ENCODE data around the gene PINLYP.

The PINLYP gene

DNA sequence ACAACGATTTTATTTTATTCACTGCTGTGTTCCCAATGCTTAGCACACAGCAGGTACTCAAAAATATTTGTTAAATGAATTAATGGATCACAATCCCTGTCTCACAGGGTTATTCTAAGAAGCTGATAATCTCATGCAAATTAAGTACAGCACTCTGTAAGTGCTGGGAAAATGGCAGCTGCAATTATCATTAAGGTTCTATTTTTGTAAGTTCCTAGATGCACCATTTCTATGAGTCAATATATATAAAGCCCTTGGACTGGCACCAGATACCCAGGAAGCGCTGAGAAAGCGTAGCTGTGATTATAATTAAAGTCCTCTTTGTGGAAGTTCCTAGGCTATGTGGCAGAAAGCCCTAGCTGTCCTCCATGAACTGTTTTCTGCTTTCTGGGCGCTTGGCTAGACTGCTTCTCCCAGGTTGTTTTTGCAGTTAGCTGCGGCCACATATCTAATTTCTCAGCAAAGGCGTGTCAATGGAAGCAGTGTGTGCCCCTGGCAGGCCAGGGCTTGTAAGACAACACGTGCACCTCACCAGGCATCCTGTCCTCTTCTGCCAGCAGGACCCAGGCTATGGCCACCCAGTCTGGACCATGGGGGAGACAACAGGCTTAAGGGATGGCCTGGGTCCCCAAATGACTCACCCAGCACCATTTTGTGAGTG is 31.1 kb downstream of the PINLYP start:
- no peak for DNase-seq (ENCODE audit: low read depth)

DNA sequence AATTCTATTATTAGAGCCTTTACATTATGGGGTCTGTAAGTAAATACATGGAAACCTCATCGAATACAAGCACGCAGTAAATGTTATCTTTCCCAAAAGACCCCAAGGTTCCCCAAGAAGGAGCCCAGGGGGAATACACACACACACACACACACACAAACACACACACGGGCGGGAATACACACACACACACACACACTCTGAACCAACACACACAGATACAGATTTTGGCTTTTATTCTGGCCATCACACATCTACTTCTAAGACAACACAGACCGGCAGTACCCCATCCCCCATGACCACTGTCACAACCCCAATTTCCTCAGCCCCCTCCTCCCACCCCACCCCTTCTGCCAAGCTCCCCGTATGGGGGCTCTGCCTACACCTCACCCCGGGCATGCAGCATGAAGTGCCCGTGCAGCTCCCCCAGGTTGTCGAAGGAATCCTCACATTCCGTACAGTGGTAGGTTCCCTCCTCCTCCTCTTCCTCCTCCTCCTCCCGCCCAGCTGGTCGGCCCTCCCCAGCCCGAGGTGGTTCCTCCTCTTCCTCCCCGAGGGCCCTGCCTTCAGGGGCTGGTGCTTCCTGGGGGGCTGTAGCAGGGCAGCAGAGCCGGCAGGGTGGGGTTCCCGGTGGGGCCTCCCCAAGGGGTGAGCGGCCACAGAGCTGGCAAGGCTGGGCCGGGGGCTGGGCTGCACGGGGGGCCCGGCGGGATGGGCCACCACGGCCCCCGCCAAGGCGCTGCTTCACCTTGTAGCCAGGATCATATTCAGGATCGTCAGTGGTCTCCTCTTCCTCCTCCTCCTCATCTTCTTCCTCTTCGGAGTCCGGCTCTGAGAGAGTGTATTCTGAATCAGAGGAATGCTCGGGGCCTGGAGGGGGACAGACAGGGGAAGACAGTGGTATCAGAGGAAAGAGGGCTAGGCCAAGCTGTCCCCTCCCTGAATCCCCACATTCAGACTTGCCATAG is 31.9 kb downstream of the PINLYP start:
- no peak for DNase-seq (ENCODE audit: low read depth)

DNA sequence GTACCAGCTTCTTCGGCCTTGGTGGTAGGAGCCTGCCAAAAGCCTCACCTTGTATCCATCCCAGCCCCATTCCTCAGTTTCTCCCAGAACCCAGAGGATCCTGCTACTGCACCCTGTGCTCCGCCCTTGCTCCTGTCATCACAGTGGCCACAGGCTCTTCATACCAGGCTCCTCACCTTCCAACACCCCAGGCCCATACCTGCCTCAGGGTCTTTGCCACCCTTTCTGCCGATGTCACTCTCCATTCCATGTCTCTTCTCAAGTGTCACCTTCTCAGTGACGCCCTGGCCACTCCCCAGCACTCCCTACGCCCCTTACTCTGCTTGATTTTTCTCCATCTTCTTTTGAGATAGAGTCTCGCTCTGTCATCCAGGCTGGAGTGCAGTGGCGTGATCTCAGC is 34.3 kb downstream of the PINLYP start:
- DNase-seq (ENCODE audit: low read depth): no peak

DNA sequence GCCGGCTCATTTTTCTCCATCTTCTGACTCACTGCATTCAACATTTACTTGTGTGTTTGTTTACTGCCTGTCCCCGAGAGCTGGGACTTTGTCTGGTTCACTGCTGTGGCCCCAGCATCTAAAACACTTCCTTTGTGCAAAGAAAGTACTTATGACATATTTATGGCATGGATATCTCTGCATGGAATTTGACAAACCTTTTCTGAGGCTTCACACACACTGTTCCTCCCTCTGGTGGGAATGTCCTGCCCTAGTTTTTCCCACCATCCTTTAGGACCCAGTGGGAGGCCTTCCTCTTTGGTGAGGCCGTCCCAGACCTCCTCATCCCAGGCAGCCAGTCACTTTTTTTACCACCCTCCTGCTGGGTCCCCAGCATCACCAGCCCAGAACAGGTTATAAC is 34.9 kb downstream of the PINLYP start:
- DNase-seq (ENCODE audit: low read depth): no peak

DNA sequence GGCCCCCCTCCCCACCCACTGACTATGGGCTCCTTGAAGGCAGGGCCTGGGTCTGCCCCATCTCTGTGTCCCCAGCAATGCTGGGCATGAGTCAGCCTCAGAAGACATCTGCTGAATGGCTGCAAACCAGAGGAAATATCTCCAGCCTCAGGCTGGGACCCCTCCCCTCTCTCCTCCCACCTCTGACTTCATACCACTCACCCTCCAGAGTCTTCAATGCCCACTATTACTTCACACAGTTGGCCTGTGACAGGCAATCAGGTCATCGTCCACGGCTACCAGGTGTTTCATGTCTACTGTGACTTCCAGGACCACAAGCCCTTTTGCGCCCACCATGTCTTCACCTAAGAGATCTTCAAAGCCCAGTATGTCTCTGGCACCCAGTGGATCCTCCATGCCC is 36.2 kb downstream of the PINLYP start, which contains the start of gene SRRM5:
TSS of gene SRRM5 (plus strand) at position 301 of the 400 bp plus-strand sequence. CDS start at position 335, 34 bp downstream.
- no peak for DNase-seq (ENCODE audit: low read depth)

DNA sequence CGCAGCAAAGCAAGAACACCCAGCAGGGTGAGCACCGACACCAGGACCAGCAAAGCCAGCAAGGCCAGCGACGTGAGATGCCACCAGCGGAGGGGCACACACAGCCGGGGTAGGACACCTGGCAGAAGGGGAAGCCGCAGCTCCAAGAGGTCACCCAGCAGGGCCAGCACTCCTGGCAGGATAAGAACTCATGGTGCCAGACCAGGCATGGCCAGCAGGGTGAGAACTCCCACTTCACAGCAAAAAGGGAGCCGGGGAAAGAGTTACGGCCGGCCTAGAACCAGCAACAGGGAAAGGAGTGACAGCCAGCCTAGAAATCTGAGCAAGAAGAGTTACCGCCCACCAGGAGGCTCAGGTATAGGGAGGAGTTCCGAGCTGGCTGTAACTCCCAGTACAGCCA is 36.8 kb downstream of the PINLYP start:
- DNase-seq (ENCODE audit: low read depth): no peak

DNA sequence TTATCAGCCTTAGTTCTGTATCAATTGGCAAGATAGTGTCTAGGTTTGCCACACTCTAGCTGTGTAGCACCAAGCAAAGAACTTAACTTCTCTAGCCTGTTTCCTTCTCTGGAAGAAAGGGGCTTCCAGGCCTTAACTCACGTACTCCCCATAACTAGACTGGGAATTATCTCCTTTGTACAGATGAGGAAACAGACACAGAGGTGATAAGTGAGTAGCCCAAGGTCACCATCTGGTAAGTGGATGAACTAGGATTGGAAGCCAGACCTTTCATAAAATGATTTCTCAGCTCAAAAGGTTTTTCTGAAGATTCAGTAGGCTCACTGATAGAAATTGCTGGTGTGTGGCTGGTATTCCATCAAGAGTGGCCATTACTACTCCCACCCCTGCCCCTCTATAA is 40.7 kb downstream of the PINLYP start:
- DNase-seq (ENCODE audit: low read depth): no peak

DNA sequence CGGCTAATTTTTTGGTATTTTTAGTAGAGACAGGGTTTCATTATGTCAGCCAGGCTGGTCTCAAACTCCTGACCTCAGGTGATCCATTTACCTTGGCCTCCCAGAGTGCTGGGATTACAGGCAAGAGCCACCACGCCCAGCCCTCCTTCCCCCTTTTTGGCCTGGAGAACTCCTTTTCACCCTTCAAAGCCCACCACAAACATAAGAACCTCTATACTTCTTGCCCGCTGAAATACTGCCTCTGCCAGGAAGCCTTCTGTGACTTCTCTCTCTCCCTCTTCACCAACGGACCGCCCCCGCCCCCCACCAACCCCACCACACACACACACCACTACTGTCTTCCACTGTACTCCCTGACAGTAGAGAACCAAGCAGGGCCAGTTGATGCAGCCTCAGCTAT is 41.4 kb downstream of the PINLYP start:
- DNase-seq (ENCODE audit: low read depth): no peak

DNA sequence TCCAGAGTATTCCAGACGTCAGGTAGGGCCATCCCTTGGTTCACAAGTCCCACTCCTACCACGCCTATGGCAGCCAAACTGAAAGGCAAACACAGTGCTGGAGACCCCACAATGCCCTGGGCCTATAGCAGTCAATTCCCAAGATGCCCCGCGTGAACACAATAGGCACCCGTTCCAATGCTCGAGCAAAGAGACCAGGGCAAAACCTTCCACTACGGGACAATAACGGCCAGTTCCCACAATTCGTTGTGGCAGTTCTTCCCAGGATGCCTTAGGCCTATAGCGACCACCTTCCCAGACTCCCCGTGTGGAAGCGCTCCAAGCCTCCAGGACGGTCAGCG is 43.3 kb downstream of the PINLYP start:
- no peak for DNase-seq (ENCODE audit: low read depth)

DNA sequence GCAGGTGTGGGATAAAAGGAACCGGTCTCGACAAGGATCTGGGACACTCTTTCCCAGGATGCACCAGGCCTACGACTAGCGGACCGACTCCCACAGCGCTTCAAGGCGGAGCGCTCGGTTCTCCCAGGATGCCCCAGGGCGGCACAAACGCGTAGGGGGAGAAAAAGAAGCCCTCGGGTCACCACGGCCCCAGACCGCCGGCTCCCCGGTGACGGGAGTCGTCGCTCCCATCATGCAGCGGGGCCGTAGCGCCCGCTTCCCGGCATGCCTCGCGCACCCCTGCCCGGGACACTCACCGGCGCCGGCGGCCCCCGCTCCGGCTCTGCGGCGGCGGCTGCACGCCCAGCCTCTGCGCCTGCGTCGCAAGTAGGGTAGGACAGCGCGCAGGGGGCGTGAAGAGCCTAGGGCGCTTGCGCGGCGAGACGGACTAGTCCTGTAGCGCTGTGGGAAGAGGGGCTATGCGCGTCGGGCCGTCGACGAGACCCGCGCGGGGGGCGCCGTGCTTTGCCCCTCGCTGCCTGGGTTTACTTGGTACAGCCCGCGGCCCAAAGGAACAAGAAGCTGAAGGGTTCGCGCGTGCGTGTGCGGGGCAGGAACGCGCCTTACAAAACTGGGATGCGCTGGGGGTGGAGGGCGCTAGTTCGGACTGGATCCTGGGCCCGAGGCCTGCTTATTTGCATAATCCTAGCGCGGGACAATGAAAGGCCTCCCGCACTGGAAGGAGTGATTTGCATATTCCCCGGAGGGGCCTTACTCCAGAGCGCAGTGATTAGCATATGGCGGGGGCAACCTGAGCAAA is 43.9 kb downstream of the PINLYP start, which contains the start of gene ZNF428:
TSS of gene ZNF428 (minus strand) at position 368 of the 799 bp plus-strand sequence. CDS start 5,325 bp downstream, outside the sequence.
- peak; percentile 77 for DNase-seq (ENCODE audit: low read depth)

DNA sequence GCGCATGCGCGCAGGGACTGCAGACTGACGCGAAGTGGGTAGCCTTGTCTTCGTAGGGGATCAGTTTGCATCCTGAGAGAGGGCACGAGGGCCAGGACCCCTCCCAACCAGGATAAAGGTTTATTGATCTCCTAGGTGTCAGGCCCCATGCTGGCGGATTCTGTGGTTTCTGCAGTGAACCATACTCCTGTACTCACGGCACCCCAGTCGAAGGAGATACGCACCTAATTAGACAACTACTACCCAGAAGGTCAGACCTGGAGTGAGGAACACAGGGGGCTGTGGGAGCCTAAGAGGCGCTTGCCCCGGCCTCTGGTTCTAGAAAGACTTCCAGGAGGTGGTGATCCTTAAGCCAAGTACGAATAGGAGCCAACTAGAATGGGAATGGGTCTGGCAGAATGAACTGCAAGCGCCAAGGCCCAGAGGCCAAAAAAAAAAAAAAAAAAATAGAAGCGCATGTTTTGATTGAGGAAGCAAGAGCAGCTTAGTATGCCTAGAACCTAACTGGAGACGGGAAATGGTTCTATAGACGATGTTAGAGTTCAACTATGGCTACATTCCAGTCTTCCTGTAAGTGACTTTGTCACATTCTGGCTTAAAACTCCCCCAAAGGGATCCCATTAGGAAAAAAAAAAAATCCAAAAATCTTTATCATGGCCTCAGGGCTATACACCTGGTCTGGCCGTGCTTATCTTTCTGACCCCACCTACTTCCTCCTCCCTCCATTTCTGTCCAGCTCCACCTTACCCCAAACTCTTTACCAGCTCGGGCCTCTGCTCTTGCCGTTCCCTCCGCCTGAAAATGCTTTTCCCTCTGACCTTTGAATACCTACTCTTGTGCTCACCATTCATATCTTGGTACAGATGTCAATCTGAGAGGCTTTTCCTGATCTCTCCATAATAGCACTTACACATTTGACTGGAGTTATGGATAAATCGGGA is 44.7 kb downstream of the PINLYP start:
- DNase-seq (ENCODE audit: low read depth): peak; percentile 74

DNA sequence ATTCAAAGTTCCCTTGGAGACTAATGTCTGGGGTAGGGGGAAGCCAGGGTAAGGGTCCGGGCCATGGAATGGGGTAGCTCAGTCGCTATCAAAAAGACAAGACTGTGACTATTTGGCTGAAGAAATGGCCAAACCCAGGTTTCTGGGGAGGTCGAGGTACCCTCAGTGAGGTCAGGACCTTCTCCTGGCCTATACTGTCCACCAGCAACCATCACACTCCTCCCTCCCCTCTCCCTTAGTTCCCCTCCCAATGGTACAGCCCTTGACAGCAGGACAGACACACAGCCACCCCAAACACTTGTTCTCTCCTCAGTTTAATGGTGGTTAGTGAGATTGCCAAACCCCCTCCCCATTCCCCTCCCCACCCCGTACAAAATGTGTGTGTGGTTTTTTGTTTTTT is 46.5 kb downstream of the PINLYP start:
- DNase-seq (ENCODE audit: low read depth): no peak

DNA sequence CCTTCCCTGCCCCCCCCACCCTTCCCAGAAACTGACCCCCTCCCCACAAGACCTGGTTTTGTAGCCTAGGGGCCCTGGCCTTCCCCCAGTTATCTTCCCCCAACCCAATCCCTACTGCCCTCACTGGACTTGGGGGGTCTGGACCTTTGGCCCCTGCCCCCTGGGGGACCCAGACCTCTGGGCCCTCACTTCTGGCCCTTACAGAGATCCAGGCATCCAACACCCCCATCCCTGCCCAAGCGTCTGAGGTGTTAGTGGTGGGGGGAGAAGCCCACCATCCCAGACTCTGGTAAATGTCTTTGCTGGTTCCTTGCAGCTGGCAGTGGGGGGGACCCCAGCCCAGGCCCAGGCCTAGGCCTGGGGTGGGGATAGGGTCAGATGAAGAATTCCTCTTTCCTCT is 47.4 kb downstream of the PINLYP start:
- DNase-seq (ENCODE audit: low read depth): no peak

DNA sequence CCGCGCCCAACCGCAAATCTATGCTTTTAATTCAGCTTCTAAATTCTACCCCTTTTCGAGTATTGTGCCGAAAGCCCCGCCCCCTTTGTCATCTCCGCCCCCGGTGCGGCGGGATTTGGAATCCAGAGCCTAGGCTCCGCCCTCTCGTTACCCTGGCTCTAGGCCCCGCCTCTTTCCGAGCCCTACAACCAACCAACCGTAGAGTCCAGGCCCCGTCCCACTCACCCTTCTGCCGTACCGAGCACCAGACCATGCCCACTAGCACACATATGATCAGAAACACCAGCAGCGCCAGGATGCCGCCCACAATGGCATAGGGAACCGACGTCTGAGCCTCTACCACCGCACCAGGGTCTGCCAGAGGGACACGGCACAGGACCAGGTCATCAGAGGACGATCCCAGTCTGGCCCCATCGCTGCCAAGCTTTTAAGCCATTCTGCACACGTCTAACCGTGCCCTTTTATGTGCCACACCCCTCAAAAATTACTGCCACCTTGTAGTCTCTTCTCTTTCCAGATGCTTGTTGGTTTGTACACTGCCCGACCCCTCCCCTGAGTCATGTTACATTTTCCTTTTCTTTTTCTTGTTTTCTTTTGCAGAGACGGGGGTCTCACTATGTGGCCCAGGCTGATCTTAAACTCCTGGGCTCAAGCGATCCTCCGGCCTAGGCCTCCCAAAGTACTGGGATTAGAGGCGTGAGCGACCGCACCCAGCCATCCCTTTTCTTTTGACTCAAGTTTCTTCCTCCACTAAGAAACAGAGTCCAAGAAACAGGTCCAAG is 48.5 kb downstream of the PINLYP start:
- DNase-seq (ENCODE audit: low read depth): no peak

DNA sequence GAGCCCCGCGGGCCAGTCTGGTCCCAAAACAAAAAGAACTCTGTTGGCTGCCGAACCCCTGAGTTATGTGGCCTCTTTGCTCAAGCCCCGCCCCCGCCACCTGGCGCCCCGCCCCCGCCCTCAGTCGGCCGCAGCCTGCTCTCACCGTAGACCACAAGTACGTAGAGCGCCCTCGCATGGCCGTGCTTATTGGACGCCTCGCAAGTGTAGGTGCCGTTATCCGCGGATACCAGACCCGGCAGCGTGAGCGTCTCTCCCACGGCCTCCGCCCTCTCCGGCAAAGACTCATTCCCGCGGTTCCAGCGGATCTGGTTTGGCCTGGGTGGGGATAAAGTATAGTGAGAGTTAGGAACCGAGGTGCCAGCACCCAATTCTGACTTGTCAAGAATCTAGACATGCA is 49.3 kb downstream of the PINLYP start:
- DNase-seq (ENCODE audit: low read depth): peak; percentile 84

DNA sequence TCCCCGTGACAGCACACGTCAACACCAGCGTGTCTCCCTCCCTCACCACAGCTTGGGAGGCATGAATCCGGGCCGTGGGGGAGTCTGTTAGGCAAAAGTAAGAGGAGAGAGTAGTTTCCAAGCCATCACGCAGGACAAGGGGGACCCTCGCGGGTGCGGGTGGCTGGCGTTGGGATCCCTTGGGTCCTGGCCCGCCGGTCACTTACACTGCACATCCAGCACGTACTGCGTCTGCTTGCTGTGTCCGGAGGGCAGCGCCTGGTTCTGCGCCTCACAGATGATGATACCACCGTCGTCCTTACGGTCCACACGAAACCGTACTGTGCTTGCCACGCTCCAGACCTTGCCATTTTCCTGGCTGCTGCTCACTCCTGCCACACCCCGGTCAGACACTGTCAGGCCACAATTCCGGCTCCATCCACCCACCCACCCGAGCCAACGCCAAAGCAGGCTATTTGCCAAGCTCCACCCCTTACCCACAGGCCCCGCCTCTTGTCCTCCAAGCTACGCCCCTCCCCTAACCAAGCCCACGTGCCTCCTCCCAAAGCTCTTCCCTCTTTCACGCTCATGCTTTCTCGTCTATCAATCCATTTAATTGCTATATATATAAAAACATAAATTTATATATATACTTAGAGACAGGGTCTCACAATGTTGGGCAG is 50.4 kb downstream of the PINLYP start:
- no peak for DNase-seq (ENCODE audit: low read depth)

DNA sequence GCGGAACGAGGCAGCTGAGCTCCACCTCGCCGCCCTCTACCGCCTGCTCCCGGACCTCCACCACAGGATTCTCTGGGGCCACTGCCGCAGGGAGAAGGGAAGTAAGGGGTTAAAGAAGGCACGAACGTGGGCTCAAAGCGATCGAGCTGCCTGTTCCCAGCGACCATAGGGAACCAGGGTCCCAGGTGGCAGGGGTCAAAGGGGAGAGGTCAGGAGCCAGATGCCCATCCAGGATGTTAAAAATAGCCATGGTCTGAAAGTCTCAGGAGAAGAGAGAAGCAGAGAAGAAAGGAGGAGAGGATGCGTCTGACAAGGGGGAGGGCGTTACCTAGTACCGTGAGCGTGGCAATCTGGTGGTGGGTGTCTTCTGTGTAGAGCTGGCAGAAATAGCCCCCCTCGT is 51.2 kb downstream of the PINLYP start:
- DNase-seq (ENCODE audit: low read depth): no peak

DNA sequence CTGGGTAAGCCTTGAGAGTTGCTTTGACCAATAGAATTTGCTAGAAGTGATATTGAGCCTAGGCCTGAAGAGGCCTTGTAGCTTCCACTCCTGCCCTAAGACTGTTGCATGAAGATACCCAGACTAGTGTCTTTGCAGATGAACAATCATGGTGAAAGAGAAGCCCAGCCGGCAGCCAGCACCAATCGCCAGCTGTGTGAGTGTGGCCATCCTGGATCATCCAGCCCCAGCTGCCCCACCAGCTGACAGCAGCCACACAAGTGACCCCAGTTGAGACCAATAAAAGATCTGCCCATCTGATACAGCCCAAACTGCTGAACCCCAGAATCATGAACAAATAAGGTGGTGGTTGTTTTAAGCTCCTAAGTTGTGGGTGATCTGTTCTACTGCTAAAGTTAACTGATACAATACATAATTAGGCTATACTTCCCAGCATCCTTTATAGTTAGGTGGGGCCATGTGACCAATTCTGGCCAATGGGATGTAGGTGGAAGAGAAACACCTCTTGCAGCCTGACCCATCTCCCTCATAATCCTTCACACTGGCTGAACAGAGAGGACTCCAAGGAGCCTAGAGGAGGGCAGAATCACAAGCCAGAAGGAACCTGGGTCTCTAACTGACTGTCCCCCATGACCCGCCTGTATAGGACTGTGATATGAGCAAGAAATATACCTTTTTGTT is 53.2 kb downstream of the PINLYP start:
- no peak for DNase-seq (ENCODE audit: low read depth)

DNA sequence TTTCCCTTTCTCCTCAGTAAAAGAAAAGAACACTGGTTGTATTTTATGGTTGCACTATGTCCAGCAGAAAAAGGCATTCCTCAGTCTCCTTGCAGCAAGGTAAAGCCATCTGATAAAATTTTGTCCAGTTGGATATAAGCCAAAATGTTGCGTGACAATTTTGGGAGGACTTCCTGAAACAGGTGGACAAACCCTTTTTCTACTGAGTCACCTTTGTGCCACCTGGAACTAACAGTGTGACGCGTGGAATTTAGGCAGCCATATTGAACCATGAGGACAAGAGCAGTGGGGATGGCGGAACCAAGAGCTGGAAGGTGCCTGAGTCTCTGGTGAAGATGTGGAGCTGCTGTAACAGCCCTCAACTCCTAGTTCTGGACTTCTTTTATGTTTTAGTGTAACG is 55.9 kb downstream of the PINLYP start:
- DNase-seq (ENCODE audit: low read depth): no peak

Measured in T follicular helper cell (primary cell).